Stimulated activated CD8-positive, alpha-beta memory T cell treated with anti-CD3 and anti-CD28 coated beads, Interleukin-15, amount 100 ng/mL, for 24 hours (primary cell): Measurements from ENCODE around the gene USP17L5.
"Not testable (repeated sequence)": the region's sequence is repeated elsewhere in the genome, so short reads cannot be mapped to it uniquely, and the experiment has no call there.

Experiments
- DNase-seq: peaks from one replicate; pipeline ENCODE4 v3.0.0-alpha.2; 2020; ENCODE audit warnings: low read depth

USP17L5 gene, protein sequence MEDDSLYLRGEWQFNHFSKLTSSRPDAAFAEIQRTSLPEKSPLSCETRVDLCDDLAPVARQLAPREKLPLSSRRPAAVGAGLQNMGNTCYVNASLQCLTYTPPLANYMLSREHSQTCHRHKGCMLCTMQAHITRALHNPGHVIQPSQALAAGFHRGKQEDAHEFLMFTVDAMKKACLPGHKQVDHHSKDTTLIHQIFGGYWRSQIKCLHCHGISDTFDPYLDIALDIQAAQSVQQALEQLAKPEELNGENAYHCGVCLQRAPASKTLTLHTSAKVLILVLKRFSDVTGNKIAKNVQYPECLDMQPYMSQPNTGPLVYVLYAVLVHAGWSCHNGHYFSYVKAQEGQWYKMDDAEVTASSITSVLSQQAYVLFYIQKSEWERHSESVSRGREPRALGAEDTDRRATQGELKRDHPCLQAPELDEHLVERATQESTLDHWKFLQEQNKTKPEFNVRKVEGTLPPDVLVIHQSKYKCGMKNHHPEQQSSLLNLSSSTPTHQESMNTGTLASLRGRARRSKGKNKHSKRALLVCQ

GRCh38 chr4:9339103-9339502 lies at the start of gene USP17L5:
TSS of gene USP17L5 (plus strand) at chr4:9339403. CDS start at chr4:9339403, 0 bp downstream.
- DNase-seq = not testable (repeated sequence)

DNA sequence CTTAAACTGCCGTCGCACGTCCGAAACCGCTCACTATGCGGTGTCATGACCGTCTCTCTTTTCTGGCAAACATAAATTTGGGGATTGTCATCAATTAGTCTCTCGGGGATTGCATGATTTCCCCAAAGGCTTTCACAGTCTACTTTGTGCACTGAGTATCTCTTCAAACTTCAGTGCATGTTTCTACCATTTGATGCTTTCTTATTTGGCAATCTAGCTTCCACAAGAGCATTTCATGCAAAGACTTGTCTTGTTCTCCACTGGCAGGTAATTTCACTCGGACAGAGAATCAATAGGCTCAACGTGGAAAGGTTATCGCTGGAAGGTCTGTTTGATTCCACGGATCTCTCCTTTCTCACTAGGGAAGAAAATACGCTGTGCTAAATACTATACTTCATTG lies 15.0 kb upstream of the USP17L5 start:
- DNase-seq = not testable (repeated sequence)

DNA sequence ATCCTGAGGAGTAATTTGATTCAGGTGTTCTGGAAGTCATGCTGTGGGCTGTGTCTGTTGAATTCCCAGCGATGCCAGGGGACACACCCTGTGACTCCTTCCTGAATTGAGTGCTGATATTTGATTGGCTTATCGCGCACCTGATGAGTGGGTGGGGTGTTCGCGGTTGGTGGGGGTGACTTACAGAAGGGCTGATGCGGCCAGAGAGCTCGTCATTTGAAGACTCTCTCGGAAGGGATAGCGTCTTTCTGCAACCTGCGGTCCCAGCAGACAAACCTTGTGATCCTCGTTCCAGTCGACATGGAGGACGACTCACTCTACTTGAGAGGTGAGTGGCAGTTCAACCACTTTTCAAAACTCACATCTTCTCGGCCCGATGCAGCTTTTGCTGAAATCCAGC lies 14.3 kb upstream of the USP17L5 start, which contains the start of gene USP17L24:
Gene USP17L24, plus strand, starts transcription at position 301 of the 400 bp plus-strand sequence. Its CDS starts 0 bp downstream, at position 301.
- not testable (repeated sequence) for DNase-seq

GRCh38 chr4:9329611-9330010 lies 9.6 kb upstream of the USP17L5 start, which contains the start of gene USP17L25:
TSS of gene USP17L25 (plus strand) at chr4:9329911. CDS start at chr4:9329911, 0 bp downstream.
- DNase-seq = not testable (repeated sequence)

GRCh38 chr4:9334358-9334757 lies 4.8 kb upstream of the USP17L5 start, which contains the start of gene USP17L26:
TSS of gene USP17L26 (plus strand) at chr4:9334658. CDS start at chr4:9334658, 0 bp downstream.
- DNase-seq = not testable (repeated sequence)

DNA sequence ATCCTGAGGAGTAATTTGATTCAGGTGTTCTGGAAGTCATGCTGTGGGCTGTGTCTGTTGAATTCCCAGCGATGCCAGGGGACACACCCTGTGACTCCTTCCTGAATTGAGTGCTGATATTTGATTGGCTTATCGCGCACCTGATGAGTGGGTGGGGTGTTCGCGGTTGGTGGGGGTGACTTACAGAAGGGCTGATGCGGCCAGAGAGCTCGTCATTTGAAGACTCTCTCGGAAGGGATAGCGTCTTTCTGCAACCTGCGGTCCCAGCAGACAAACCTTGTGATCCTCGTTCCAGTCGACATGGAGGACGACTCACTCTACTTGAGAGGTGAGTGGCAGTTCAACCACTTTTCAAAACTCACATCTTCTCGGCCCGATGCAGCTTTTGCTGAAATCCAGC lies 4.6 kb downstream of the USP17L5 start, which contains the start of gene USP17L27:
Gene USP17L27, plus strand, starts transcription at position 301 of the 400 bp plus-strand sequence. Its CDS starts 0 bp downstream, at position 301.
- DNase-seq = not testable (repeated sequence)

DNA sequence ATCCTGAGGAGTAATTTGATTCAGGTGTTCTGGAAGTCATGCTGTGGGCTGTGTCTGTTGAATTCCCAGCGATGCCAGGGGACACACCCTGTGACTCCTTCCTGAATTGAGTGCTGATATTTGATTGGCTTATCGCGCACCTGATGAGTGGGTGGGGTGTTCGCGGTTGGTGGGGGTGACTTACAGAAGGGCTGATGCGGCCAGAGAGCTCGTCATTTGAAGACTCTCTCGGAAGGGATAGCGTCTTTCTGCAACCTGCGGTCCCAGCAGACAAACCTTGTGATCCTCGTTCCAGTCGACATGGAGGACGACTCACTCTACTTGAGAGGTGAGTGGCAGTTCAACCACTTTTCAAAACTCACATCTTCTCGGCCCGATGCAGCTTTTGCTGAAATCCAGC lies 9.4 kb downstream of the USP17L5 start, which contains the start of gene USP17L28:
Gene USP17L28, plus strand, starts transcription at position 301 of the 400 bp plus-strand sequence. Its CDS starts 0 bp downstream, at position 301.
- DNase-seq = not testable (repeated sequence)

DNA sequence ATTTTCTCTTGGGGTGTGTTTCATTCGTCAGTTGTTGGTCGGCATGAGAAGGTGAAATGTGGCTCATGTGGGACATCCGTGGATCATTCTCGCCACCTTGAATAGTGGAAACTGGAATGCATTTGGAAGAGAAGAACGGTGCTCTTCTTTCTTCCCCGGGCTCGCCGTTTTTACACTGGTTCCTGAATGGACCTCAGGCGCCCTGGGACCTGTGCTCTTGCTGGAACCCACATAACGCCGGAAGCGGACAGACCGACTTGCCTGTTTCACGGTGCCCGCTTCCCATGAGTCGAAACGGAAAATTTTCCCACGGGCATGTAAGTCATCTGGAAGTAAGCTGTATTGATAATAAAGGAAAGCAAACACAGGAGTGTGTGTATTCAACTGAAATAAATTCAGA lies 11.7 kb downstream of the USP17L5 start:
- not testable (repeated sequence) for DNase-seq

GRCh38 chr4:9353338-9353737 lies 14.1 kb downstream of the USP17L5 start, which contains the start of gene USP17L29:
TSS of gene USP17L29 (plus strand) at chr4:9353638. CDS start at chr4:9353638, 0 bp downstream.
- not testable (repeated sequence) for DNase-seq

GRCh38 chr4:9362829-9363228 lies 23.6 kb downstream of the USP17L5 start, which contains the start of gene USP17L30:
TSS of gene USP17L30 (plus strand) at chr4:9363129. CDS start at chr4:9363129, 0 bp downstream.
- not testable (repeated sequence) for DNase-seq

- not testable (repeated sequence) for DNase-seq
Observed at GRCh38 chr4:9379881-9380280, 40.7 kb downstream of the USP17L5 start.

DNA sequence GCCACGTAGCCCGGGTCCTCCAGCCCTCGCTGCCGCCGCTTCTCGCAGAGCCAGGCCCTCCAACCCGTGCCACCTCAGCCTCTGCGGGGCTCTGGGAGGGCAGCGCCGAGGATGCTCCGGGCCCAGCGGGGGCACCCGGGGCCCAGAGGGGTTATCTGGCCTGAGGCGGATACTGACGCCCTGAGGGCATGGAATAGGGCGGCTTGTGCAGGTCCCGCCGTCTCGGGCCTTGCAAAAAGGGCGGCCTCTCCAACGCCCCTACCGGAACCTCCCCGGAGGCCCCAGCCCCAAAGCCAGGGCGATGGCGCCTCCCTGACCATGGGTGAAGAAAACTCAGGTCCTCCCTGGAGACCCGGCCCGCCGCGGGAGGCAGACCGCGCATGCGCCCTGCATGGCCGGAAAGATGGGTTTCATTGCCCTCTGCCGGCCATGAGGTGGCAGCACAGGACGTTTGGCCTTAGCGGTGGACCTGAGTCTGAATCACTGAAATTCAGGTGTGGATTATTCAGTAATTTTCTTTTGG lies 41.9 kb downstream of the USP17L5 start:
- peak; percentile 12 for DNase-seq

DNA sequence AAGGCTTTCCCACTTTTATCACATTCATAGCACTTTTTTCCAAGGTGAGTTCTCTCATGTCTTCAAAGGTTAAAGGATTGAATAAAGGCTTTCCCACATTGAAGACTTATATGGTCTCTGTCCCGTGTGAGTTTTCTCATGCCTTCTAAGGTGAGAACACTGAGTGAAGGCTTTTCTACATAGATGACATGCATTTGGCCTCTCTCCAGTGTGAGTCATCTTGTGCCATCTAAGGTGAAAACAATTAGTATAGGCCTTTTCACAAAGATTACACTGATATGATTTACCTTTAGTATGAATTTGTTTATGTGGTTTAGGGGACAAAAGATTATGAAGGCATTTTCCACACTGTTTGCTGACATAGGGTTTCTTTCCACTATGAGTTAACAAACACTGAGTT lies 44.9 kb downstream of the USP17L5 start:
- no peak for DNase-seq

DNA sequence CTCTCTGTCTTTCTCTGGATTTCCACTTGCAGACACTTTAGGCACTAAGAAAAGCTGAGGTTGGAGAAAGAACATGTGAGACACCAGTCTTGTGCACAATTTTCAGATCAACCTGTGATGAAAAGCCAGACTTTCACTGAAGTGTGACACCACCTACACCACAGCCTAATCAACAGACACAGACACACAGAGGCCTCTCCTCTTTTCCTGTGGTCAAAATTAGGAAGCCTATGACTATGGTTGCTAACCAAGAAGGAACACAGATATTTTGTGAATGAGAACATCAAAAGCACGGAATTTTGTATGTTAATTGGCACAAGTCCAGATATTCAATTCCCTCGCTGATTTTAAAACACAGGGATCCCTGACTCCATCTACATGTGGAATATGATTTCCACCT lies 49.8 kb downstream of the USP17L5 start:
- not testable (repeated sequence) for DNase-seq
